Adrenal gland (tissue), 5 donors: ENCODE data around the gene PRKN.

Source experiments
- CTCF ChIP-seq, 6 experiments: fragments of 450-650 bp in 4 of 6; fragments of 200-600 bp in 2 of 6; sonication (generic) in 1 of 6; IDR thresholded peaks; 1 replicate in 5 of 6; 2 replicates in 1 of 6; pipeline versions ENCODE4 v1.5.1 to v1.8.0; 2016 to 2021; ENCODE audit warnings: antibody characterized with exemption in 6 of 6, mild to moderate bottlenecking in 2 of 6, moderate library complexity in 1 of 6
- POLR2A ChIP-seq, 2 donors: fragments of 450-650 bp; IDR thresholded peaks; one replicate each; pipeline ENCODE4 v1.6.1; 2017; ENCODE audit warnings: antibody characterized with exemption in 2 of 2, mild to moderate bottlenecking in 2 of 2, moderate library complexity in 1 of 2
- donor health status: DM: no; HTN: no; CAD: no.

GRCh38 chr6:162471842-162472241 lies 255.7 kb downstream of the PRKN start:
- TF ChIP-seq CTCF (IDR thresholded peaks at IDR 0.05) (no peak), POLR2A (IDR thresholded peaks at IDR 0.05) (no peak)
